Activated gamma-delta T cell treated with anti-CD3 and anti-CD28 coated beads, Interleukin-2, amount 50 U/mL, for 16 hours (primary cell): ENCODE measurements around the gene ZWILCH.

Source experiments
- DNase-seq: peaks from one replicate; pipeline ENCODE4 v3.0.0-alpha.2; 2020; ENCODE audit warnings: low read depth

ZWILCH gene

DNA sequence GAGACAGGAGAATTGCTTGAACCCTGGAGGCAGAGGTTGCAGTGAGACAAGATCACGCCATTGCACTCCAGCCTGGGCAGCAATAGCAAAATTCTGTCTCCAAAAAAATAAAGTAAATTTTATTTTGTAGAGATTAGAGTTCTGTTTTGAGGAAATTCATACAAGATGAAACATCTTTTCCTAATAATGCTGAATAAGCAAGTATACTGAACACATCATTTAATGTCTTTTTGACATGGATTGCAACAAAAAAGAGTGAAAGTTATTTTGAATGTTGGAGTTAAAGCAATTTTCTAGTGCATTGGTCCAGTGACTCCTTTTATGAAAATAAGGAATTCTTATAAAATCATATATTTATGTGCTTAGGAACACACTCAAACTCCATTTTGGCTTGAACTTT, 40.1 kb downstream of the ZWILCH start:
- DNase-seq: no peak

DNA sequence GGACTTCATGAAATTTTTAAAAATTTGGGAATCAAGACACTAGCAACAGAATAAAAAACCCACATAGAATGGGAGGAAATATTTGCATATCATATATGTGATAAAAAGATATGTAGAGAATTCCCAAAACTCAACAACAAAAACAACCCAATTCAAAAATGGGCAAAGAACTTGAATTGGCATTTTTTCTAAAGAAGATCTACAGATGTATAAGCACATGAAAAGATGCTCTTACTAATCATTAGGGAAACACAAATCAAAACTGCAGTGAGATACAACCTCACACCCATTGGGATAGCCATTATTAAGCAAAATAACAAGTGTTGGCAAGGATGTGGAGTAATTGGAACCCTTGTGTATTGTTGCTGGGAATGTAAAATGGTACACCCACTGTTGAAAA, 50.6 kb downstream of the ZWILCH start:
- DNase-seq: no peak

DNA sequence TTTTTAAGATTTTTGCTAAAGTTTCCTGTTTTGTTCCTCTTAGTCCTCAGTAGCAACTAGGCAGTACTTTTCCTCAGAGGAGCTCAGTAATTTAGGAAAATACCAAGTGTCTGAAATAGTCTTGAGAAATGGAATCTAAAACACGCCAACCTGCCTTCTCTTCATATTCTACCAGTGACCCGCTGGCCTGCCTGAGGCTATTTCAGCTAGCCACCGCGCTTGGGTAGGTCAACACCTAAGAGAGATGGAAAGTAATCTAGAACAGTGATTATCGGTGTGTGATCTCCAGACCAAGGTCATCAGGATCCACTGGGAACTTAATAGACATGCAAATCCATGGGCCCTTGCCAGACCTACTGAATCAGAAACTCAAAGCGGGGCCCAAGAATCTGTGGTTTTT, 53.1 kb downstream of the ZWILCH start:
- DNase-seq: no peak

DNA sequence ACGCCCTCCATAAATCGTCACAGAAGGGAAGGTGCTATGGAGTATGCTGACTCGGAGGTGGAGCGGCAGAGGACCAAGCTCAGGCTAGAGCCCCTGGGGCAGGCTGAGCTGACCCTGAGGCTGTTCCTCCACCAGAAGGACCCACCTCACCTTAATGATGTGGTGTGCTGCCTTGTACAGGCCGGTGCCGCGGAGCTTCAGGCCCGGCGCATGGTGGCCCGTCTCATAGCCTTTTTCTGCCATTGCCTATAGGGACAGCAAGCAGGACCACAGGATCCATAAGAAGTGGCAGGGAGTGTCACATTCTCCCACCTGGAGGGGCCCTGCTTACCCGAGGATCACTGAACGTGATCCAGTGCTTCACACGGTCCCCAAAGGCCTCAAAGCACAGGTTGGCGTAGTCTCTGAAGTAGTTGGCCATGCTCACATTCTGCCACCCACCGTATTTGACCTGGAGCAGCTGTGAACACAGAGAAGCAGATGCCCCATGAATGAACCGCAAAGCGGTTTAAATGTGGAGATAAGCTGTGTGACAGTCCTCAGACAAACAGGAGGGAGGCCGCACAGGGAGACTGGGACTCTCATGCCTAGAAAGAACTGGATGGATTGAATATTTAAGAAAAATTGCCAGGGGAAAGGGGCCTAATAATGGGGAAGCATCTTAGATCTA, 55.9 kb downstream of the ZWILCH start:
- DNase-seq: no peak

DNA sequence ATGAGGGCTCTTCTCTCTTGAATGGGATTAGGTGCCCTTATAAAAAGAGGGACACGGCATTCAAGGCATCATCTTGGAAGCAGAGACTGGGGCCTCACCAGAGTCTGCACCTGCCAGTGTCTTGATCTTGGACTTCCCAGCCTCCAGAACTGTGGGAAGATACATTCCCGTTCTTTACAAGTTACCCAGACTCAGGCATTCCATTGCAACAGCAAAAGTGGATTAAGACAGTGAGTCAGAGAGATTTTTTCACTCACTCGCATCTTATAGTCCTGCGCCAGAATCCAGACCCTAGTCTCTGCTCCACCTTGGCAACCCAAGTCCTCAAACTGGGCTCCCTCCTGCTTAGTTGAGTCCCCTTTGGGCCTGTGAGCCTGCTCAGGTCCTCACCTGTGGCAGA, 58.0 kb downstream of the ZWILCH start:
- no peak for DNase-seq

DNA sequence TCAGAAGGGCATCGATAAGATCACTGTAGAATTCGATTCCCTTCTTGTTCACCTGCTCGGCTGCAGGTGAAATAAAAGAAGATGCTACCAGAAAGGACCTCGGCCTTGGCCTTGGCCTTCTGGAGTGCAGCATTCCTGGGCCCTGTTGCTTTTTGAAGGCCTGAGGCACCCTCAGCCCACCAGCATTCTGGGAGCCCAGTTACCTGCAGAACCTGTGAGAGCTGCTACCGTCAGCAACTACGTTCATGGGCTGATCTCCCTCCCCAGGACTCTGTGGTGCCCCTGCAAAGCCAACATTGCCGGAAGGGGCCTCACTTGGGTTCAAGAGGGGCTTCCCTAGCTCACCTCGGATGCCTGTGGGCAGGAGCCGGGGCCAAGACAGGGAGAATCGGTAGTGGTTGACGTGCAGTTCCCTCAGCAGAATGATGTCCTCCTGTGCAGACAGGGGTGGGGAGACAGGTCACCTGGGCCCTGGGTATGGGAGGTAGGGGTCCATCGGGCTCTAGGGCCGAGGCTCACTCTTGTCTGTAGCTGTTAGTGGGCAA, 58.5 kb downstream of the ZWILCH start:
- no peak for DNase-seq

DNA sequence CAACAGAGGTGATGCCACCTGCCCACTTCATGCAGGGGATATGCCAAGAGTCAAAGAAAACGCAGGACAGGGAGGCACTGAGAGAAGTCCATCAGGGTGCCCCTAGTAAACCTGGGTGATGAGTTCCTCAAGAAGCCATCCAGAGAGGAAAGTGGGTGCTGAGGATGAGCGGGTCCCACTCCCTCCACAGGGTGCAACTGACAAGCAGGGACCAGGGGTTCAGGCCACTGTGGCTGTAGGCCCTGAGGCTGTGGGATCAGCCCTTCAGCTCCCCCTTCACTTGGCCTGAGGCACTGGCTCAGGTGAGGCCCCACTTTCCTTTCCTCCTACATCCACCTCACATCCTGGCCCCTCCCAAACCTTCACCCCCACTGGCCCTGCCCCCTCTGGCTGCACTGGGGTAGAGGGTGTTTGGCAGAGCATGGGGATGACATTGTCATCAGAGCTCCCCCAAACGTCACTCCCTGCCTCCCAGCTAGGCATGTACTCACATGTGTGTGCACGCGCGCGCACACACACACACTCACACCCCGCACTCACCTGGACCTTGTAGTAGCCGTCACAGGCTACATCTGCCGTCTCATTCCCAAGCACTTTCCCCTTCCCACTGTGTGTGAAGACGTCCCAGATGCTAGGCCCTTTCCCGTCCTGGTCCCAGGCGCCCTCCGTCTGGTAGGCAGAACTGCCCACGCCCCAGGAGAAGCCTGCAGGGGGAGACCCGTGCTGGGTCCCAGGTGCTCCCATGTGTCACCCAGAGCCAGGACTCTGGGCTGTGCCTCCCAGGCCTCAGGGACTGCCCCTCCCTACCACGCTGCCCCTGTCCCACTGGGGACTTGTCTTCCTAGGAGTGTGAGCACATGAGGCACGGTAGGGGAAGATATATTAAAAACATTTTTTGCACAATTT, 59.3 kb downstream of the ZWILCH start:
- no peak for DNase-seq

DNA sequence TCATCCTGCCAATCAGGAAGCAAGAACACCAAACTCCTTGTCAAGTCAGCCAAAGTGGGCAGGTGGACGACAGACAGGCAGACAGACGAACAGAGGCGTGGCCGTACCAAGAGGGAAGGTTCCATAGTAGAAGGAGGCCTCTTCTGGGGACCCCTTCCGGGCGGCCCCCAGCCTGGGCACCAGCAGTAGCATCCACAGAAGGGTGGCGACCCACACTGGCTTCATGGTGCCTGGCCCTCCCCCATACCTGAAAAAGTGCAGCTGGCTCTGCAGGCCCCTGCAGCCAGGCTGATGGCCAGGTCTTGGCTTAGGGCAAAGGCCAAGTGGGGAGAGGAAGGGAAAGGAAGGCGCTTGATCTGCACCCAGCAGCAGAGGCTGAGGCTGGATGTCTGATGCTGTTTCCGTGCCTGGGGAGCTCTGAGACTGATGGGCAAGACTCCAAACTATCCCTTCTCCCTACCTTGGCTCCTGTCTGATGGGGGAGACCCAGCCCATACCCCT, 60.1 kb downstream of the ZWILCH start:
- no peak for DNase-seq

DNA sequence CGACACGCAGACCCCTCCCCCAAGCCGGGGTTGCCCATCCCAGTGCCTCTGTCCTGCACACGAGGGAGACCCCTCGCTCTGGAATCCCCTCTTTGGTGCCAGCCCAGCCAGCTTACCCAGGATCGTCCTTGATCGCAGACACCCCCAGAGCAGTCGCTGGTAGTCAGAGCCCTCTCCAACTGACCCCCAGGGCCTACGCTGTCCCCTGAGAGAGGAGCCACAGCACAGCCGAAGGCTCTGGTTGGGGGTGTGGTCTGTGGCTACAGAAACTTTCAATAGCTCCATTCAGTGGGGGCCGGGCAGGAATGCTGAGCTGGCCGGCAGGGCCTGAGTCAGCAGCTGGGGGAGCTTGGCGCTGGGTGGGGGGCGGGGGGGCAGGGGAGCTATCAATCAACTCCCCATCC, 60.6 kb downstream of the ZWILCH start, which contains the start of gene LCTL:
Gene LCTL, minus strand, starts transcription at position 258 of the 404 bp plus-strand sequence. CDS start 633 bp downstream, outside the sequence.
- DNase-seq: no peak

DNA sequence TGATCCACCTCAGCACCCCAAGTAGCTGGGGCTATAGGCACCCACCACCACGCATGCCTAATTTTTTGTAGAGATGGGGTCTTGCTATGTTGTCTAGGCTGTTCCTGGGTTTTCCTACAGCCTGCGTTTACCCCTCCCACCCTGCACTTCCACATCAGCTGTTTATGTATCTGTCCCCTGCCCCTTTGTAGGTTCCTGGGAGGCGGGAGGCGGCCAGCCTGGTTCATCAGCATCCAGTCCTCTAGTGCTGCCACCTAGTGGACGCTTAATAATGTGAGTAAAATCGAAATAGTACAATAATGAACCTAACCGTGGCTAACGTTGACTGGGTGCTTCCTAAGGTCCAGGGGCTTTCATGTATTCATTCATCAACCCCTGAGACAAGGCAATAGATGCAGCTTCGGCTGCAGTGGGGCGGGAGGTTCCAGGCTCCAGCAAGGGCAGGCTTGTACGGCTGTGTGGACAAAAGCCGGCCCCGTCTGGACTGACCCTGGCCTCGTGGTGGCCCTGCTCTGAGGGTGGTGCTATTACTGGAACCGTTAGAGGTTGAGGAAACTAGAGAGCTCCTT, 61.9 kb downstream of the ZWILCH start:
- peak; percentile 28 for DNase-seq

DNA sequence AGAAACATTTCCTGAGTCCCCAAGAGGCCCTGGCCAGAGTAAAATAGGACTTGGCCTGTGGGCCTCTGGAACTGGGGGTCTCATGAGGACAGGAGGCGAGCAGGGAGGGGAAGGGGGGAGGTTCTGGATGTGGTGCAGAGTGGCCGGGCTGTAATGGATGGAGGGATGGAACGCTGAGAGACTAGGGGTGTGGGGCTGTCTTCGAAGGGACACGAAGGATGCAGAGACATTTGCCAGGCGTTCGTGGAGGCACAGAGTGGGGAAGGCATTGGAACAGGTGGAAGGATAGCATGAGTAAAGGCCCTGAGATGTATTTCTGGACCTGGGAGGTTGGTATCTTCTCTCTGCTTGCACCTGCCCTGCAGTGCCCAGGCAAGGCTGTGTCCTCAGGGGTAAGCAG, 62.8 kb downstream of the ZWILCH start:
- no peak for DNase-seq

DNA sequence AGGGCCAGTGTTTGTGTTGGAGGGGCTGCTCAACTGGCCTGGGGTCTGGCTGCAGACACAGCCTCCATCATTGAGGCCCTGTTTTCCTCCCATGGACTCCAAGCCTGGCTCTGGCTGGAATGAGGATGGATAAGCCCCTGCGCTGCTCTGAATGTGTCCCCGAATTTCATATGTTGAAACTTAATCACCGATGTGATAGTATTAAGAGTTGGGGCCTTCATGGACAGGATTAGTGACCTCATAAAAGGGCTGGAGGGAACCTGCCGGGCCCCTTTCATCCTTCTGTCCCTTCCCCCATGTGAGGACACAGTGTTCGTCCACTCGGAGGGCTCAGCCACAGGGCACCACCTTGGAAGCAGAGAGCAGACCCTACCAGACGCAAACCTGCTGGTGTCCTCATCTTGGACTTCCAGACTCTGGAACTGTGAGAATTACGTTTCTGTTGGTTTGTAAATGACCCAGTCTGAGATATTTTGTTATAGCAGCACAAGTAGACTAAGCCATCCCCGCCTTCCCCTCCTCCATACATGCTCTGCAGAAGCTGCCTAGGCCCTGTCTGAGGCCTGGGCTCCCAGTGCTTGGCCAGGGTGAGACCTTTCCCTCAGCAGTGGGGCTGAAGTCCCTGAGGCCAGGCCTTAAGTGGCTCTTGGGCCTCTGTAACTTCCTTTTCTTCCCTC, 64.5 kb downstream of the ZWILCH start:
- no peak for DNase-seq

DNA sequence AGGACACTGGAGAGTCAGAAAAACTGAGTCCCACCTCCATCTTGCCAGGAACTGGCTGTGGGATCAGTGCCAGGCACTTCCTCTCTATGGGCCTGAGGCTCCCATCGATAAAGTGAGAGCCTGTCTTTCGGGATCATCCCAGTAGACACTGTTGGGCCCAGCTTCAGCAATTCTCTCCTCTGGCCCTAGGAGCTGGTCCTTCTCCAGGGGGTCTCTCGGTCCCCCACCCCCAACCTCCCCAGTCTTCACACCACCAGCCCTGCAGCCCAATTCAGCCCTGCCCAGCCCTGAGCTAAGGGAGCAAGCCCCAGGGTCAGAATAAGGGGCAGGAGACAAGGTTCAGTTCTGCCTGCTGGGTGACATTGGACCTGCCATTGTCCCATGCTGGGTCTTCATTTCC, 65.2 kb downstream of the ZWILCH start:
- DNase-seq: no peak

DNA sequence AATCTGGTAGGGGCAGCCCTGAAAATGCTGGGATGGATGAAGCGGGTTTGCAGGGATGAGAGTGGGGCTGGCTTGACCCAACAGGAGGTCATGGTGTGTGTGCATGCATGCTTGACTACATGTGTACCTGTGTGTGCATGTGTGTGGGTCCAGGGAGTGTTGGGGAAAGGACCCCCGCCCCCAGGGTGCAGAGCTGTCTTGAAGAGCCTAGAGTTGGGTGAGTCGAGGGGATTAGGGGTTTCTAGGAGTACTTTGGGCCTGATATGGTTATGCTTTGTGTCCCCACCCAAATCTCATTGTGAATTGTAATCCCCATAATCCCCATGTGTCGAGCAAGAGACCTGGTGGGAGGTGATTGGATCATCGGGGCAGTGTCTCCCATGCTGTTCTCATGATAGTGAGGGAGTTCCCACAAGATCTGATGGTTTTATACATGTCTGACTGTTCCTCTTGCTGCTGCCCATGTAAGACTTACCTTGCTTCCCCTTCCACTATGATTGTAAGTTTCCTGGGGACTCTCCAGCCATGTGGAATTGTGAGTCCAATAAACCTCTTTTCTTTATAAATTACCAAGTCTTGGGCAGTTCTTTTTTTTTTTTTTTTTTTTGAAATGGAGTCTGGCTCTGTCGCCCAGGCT, 65.8 kb downstream of the ZWILCH start:
- no peak for DNase-seq

DNA sequence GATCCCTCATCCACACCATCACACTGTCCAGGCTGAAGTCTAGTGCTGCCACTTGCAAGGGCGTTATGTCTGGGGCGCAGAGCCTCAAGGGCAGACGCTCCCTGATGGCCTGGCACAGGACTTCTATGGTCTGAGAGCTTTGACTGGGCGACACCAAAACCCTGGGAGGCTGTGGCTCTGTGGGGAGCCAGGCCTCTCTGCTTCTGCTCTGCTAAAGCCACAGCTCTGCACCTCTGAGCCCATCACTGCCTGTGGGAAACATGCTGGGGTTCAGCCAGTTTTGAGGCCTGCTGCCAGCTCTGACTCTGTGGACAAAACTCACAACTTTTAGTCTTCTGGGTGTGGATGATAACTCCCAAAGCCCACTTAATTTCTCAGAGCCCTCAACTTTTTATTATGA, 67.0 kb downstream of the ZWILCH start:
- DNase-seq: no peak

DNA sequence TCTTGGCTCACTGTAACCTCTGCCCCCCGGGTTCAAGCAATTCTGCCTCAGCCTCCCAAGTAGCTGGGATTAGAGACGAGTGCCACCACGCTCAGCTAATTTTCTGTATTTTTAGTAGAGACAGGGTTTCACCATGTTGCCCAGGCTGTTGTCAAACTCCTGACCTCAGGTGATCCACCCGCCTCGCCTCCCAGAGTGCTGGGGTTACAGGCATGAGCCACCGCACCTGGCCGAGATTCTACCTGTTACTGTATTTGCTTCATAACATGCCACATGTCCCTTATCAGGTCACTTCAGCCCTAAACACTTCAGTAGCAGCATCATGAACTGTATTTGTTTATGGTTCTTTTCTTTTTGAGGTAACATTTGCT, 68.2 kb downstream of the ZWILCH start:
- no peak for DNase-seq

DNA sequence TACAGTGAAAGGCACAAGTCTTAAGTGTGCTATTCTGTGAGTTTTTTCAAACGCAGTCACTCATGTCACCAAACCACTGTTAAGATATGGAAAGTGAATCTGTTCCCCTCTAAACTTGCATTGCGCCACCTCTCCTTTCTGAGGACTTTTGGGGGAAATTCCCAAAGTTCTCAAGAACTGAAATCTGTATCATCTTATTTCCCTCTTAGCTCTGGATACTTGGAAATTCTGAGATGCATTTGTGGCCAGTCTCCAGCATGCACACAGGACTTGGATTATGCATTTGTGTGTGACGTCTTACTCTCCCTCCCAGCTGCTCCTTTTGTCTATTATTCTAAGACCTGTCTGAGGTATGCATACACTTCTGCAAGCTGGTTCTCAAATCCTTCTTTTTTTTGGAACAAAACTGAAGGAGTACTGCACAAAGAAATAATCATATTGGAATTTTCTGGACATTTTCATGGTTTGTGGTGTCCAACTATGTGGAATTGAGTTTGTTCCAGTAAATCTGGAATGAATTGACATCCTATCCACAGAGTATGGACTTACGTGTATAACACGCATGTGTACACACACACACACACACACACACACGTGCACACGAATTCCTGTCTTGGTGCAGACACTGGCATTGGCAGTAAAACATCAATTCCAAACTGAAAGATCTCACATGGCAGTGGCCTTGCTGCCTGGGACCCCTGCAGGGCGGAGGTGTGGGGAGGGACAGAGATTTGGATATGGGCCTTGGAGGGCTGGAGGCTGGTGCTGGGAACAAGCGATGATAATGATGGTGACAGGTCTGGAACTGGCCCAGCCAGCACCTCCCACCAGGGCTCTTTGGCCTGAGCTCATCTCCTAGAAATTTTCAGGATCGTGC, 68.8 kb downstream of the ZWILCH start:
- DNase-seq: no peak

DNA sequence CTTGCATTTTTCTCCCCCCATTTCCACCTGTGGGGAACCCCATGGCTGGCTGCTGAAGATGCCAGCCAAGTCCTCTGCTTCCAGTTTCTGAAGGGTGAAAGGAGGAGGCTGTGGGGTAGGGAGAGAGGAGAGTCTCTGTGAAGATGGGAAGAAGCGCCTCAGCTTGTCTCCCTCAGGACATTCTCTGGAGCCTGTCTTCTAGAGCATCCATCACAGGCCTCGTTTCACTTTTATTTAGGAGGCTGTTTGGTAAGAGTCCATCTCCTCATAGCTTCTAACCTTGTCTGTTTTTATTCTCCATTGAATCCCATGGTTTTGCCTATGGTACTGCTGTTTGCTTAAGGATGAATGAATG, 69.4 kb downstream of the ZWILCH start:
- DNase-seq: no peak

DNA sequence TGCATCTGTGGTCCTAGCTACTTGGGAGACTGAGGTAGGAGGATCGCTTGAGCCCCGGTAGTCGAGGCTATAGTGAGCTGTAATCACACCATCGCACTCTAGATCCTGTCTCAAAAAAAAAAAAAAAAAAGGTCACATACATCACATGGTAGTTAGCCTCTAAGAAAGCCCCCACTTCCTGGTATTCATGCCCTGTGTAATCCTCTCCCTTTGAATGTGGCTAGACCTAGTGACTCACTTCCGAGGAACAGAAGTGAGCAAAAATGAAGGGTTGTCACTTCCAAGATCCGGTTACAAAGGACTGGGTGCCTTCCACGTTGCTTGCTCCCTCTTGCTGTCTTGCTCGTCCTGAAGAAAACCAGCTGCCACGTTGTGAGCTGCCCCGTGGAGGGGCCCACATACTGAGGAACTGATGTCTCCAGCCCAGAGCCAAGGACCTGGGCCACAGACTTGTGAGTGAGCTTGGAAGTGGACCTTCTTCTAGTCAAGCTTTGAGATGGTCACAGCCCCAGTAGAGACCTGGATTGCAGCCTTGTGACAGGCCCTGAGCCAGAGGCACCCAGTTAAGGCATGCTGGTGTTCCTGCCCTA, 73.3 kb downstream of the ZWILCH start:
- DNase-seq: no peak

DNA sequence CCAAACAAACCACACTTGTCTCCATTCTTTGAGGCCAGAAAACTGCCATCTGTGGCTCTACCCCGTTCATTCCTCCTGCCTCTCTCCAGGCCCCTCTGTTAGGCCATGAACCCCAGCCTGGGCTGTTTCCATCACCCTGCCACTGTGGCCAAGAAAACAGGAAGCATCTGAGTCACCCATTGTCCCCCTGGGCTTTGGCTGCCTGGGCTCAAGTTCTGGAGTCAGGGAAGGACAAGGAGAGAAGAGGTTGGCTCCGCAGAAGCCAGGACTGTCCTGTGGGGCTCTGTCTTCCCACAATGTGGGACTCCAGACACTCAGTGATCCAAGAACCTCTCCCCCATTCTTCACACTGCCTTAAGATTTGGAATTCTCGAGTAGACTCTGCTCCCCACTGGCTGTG, 75.5 kb downstream of the ZWILCH start:
- DNase-seq: no peak
